Kidney (tissue), 14 donors: ENCODE results near the gene L3HYPDH. TPM values are rescaled to one million over a fixed set of nuclear protein-coding genes. Genes with fewer than 3 reads are reported as not detected.

Experiments
- DNase-seq, 5 donors: peaks; one replicate each; pipeline ENCODE4 v3.0.0-alpha.2; 2013 to 2020
- FAIRE-seq: peaks from 2 replicates; lab custom pipeline; 2012; peaks lifted over from hg19 to GRCh38; lab: Jason Lieb, UNC
- H3K27ac ChIP-seq, 2 donors: one replicate each; pipeline ENCODE4 v1.7.0; 2013; ENCODE audit warnings: low read depth in 2 of 2, low read length in 2 of 2, inconsistent platforms in 1 of 2
- H3K27me3 ChIP-seq: one replicate; pipeline ENCODE4 v1.7.1; 2013; ENCODE audit warnings: low read length, inconsistent platforms; ENCODE audit not compliant: control insufficient read depth, insufficient read depth
- H3K36me3 ChIP-seq, 3 donors: one replicate each; pipeline versions ENCODE4 v1.7.0 to v1.7.1; 2013; ENCODE audit warnings: low read length in 3 of 3, control low read depth in 1 of 3, inconsistent platforms in 1 of 3; ENCODE audit not compliant: insufficient read depth in 3 of 3, control insufficient read depth in 2 of 3
- H3K4me1 ChIP-seq, 3 donors: one replicate each; pipeline versions ENCODE4 v1.7.0 to v1.7.1; 2013; ENCODE audit warnings: low read length in 3 of 3, inconsistent platforms in 1 of 3, low read depth in 1 of 3; ENCODE audit not compliant: control insufficient read depth in 2 of 3, insufficient read depth in 2 of 3
- H3K4me3 ChIP-seq, 3 donors: one replicate each; pipeline versions ENCODE4 v1.7.0 to v1.8.1; 2013; ENCODE audit warnings: low read length in 3 of 3, control low read depth in 1 of 3, inconsistent platforms in 1 of 3
- H3K9ac ChIP-seq, 3 donors: one replicate each; pipeline versions ENCODE4 v1.7.0 to v1.7.1; 2013; ENCODE audit warnings: low read length in 3 of 3, control low read depth in 1 of 3, inconsistent platforms in 1 of 3
- H3K9me3 ChIP-seq, 3 donors: one replicate each; pipeline versions ENCODE4 v1.7.0 to v1.7.1; 2013; ENCODE audit warnings: low read length in 3 of 3, control low read depth in 1 of 3, inconsistent platforms in 1 of 3; ENCODE audit not compliant: control insufficient read depth in 2 of 3, insufficient read depth in 1 of 3
- CTCF ChIP-seq: IDR thresholded peaks from 3 replicates; pipeline ENCODE4 v1.5.1; 2012; ENCODE audit warnings: mild to moderate bottlenecking, moderate library complexity, borderline replicate concordance; ENCODE audit not compliant: insufficient read depth; ENCODE audit errors: extremely low read depth
- intact Hi-C: fragments of 100-400 bp; cut with DNase I; formaldehyde crosslinking; loops from one replicate; pipeline ENCODE4 v1.11.1; 2022
- polyA plus RNA-seq: library from polyadenylated mRNA; stranded (reverse); fragments of 350-450 nt; fragmentation: Illumina TruSeq; extraction: RNeasy Lipid Tissue Mini Kit (QIAGEN cat#74804); gene quantifications from one replicate; pipeline ENCODE4 v1.2.3, GENCODE V29; 2014; ENCODE audit warnings: low read depth, low replicate concordance; ENCODE audit not compliant: insufficient read depth
- total RNA-seq: library from RNA; stranded (reverse); fragmentation: NEBNext Ultra II Directional; extraction: Animal tissue kit (Norgen Biotek cat#: 25700); gene quantifications from one replicate; pipeline ENCODE4 v1.2.1, GENCODE V29; 2021
- donor health status: control.
- donor health status: control.
- donor health status: control.
- donor health status: control.
- donor health status: control.
- donor health status: DM: yes; HTN: yes; CAD: no.
- donor health status: Normal renal cell carcinoma (clear cell type).

Gene L3HYPDH
- total and polyA plus RNA-seq, 2 donors from 2014 or later, result 25.6 to 31.3 TPM

GRCh38 chr14:59510966-59511365 lies 26.8 kb upstream of the L3HYPDH start:
- no peak for TF ChIP-seq CTCF
- Histone ChIP-seq H3K27ac (no peak overlapping the region), H3K9me3 (no peaks in the 10 kb centered on the region), H3K4me1 (no peaks in the 10 kb centered on the region), H3K27me3 (no peaks in the 10 kb centered on the region), H3K36me3 (no peaks in the 10 kb centered on the region), H3K4me3 (no peak overlapping the region), H3K9ac (no peak overlapping the region)
- peak in 2 of 5 donors; percentile 52 to 76 for DNase-seq
- intact Hi-C loops, result no loop called here
- FAIRE-seq, result no peak

- Histone ChIP-seq H3K27me3 (no peaks in the 10 kb centered on the region), H3K4me1 (no peaks in the 10 kb centered on the region), H3K36me3 (peaks cover 0 to under 1% (median 0%) of the 10 kb centered on the region in 3 donors), H3K27ac (no peak overlapping the region), H3K4me3 (no peak overlapping the region), H3K9me3 (no peaks in the 10 kb centered on the region), H3K9ac (no peak overlapping the region)
- FAIRE-seq, result no peak
- TF ChIP-seq CTCF, result no peak
- intact Hi-C loops, result no loop called here
- no peak for DNase-seq
Observed at GRCh38 chr14:59510001-59510400, 25.8 kb upstream of the L3HYPDH start.

- Histone ChIP-seq H3K36me3 (peaks cover 0 to 7% (median 2%) of the 10 kb centered on the region in 3 donors), H3K4me3 (no peak overlapping the region), H3K27me3 (no peaks in the 10 kb centered on the region), H3K27ac (no peak overlapping the region), H3K9me3 (no peaks in the 10 kb centered on the region), H3K4me1 (no peaks in the 10 kb centered on the region), H3K9ac (no peak overlapping the region)
- no peak for TF ChIP-seq CTCF
- intact Hi-C loops, result no loop called here
- DNase-seq (no peak), FAIRE-seq (no peak)
Observed at GRCh38 chr14:59509101-59509500, 24.9 kb upstream of the L3HYPDH start.

DNA sequence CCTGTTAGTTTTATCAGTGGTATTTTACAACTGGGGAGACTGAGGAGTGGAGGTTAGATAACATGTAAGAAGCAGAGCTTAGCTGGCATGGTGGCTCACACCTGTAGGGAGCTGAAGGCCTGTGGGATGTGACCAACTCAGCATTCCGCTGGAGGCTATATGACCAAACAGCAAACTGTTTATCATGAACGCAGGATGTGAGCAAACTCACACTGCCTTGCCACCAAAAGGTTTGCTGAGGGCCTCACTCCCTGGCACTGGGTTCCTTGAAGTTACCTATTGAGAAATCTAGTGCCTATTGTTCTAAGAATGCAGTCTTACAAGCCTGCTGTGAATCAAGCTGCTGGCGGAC lies 23.5 kb upstream of the L3HYPDH start:
- Histone ChIP-seq H3K4me1 (no peaks in the 10 kb centered on the region), H3K27me3 (no peaks in the 10 kb centered on the region), H3K9me3 (no peaks in the 10 kb centered on the region), H3K9ac (no peak overlapping the region), H3K36me3 (peaks cover 0 to 11% (median 6%) of the 10 kb centered on the region in 3 donors), H3K27ac (no peak overlapping the region), H3K4me3 (no peak overlapping the region)
- FAIRE-seq (no peak), DNase-seq (no peak)
- intact Hi-C loops, result no loop called here
- TF ChIP-seq CTCF, result no peak
